C4-2B (cell line): Measurements from ENCODE around the gene ZBTB20.

Experiments used
- CTCF ChIP-seq: fragments of 450-650 bp; conservative IDR thresholded peaks from 2 replicates; pipeline ENCODE4 v1.5.1; 2017; ENCODE audit warnings: mild to moderate bottlenecking
- ZFX ChIP-seq: fragments of 450-650 bp; IDR thresholded peaks from 2 replicates; pipeline ENCODE4 v1.6.1; 2017

- TF ChIP-seq CTCF (no peak), ZFX (no peak)
Observed at GRCh38 chr3:114623420-114624046, 523.6 kb downstream of the ZBTB20 start.
